ENCODE measurements around the gene PLEKHB2. TPM values are rescaled to one million over a fixed set of nuclear protein-coding genes. Genes with fewer than 3 reads are reported as not detected.
"Not testable (repeated sequence)": the region's sequence is repeated elsewhere in the genome, so short reads cannot be mapped to it uniquely, and the experiment has no call there.

The PLEKHB2 gene
- total RNA-seq, 1 experiment from 2014 or later, result 55.0 TPM

GRCh38 chr2:131067465-131068125 lies 37.5 kb upstream of the PLEKHB2 start:
- peaks cover 27% of the 10 kb centered on the region; the same call in 1 of the 2 replicates for H4K20me1 ChIP-seq (ENCODE audit: insufficient read depth, low read depth, low read length)
- no peaks in the 10 kb centered on the region for H3K9me3 ChIP-seq (ENCODE audit: low read length)
- H3K9me2 ChIP-seq (replicated peaks; ENCODE audit: insufficient read depth, low read length), result no peaks in the 10 kb centered on the region
- H3K27me3 ChIP-seq (ENCODE audit: low read length), result no peaks in the 10 kb centered on the region
- H3K79me2 ChIP-seq (ENCODE audit: low read length), result peaks cover 96% of the 10 kb centered on the region
- no peak overlapping the region for H2AFZ ChIP-seq (ENCODE audit: low read length)
- H3K4me1 ChIP-seq (ENCODE audit: low read length), result no peaks in the 10 kb centered on the region
- H3K4me2 ChIP-seq (ENCODE audit: low read depth, low read length, poor library complexity, severe bottlenecking), result no peak overlapping the region
- H3K36me3 ChIP-seq (ENCODE audit: insufficient read depth, low read length), result peaks cover 33% of the 10 kb centered on the region; the same call in 1 of the 2 replicates
- H3K27ac ChIP-seq (ENCODE audit: low read length), result no peak overlapping the region
- no peak overlapping the region for H3K4me3 ChIP-seq (ENCODE audit: low read length)
- DNase-seq, result no peak
- no peak overlapping the region for H3K9ac ChIP-seq (ENCODE audit: low read length)

DNA sequence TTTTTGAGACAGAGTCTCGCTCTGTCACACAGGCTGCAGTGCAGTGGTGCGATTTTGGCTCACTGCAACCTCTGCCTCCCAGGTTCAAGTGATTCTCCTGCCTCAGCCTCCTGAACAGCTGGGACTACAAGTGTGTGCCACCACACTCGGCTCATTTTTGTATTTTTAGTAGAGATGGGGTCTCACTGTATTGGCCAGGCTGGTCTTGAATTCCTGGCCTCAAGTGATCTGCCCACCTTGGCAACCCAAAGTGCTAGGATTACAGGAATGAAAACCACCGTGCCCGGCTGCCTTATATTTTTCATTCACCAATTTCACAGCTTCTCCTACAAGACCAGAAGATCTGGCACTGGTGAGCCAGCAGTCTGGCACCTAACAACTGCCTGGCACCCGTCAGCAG lies 37.0 kb upstream of the PLEKHB2 start:
- not testable (repeated sequence) for H3K4me1 ChIP-seq (ENCODE audit: low read length); H3K4me3 ChIP-seq (ENCODE audit: low read length); H3K9ac ChIP-seq (ENCODE audit: low read length); H3K9me3 ChIP-seq (ENCODE audit: low read length); DNase-seq; H3K4me2 ChIP-seq (ENCODE audit: low read depth, low read length, poor library complexity, severe bottlenecking); H3K27me3 ChIP-seq (ENCODE audit: low read length); H2AFZ ChIP-seq (ENCODE audit: low read length); H3K27ac ChIP-seq (ENCODE audit: low read length); H3K9me2 ChIP-seq (replicated peaks; ENCODE audit: insufficient read depth, low read length)
- Histone ChIP-seq H3K79me2 (ENCODE audit: low read length) (peaks cover 96% of the 10 kb centered on the region), H3K36me3 (ENCODE audit: insufficient read depth, low read length) (peaks cover 34% of the 10 kb centered on the region; the same call in 1 of the 2 replicates), H4K20me1 (ENCODE audit: insufficient read depth, low read depth, low read length) (peaks cover 31% of the 10 kb centered on the region; the same call in 1 of the 2 replicates)

DNA sequence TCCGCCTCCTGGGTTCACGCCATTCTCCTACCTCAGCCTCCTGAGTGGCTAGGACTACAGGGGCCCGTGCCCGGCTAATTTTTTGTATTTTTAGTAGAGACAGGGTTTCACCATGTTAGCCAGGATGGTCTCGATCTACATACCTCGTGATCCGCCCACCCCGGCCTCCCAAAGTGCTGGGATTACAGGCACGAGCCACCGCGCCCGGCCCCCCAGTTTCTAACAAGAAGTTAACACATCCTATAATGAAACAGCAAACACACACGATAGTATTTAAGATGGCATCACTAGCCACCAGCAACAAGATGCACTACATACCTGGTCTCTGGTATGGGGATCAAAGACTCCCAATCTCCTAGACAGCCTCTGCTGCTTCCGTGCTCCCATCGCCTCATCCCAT lies 29.6 kb upstream of the PLEKHB2 start:
- not testable (repeated sequence) for H3K9me2 ChIP-seq (replicated peaks; ENCODE audit: insufficient read depth, low read length)
- Histone ChIP-seq H4K20me1 (ENCODE audit: insufficient read depth, low read depth, low read length) (peaks cover 31% of the 10 kb centered on the region), H3K79me2 (ENCODE audit: low read length) (peaks cover 94% of the 10 kb centered on the region)

GRCh38 chr2:131076707-131077106 lies 28.4 kb upstream of the PLEKHB2 start:
- H3K4me3 ChIP-seq (ENCODE audit: low read length), result no peak overlapping the region
- no peaks in the 10 kb centered on the region for H3K4me1 ChIP-seq (ENCODE audit: low read length)
- H2AFZ ChIP-seq (ENCODE audit: low read length), result no peak overlapping the region
- no peaks in the 10 kb centered on the region for H3K27me3 ChIP-seq (ENCODE audit: low read length)
- H3K36me3 ChIP-seq (ENCODE audit: insufficient read depth, low read length), result peaks cover 41% of the 10 kb centered on the region; the same call in 1 of the 2 replicates
- no peak overlapping the region for H3K4me2 ChIP-seq (ENCODE audit: low read depth, low read length, poor library complexity, severe bottlenecking)
- H4K20me1 ChIP-seq (ENCODE audit: insufficient read depth, low read depth, low read length), result peaks cover 34% of the 10 kb centered on the region
- H3K9me2 ChIP-seq (replicated peaks; ENCODE audit: insufficient read depth, low read length), result no peaks in the 10 kb centered on the region
- H3K9me3 ChIP-seq (ENCODE audit: low read length), result no peaks in the 10 kb centered on the region
- no peak overlapping the region for H3K27ac ChIP-seq (ENCODE audit: low read length)
- no peak overlapping the region for H3K9ac ChIP-seq (ENCODE audit: low read length)
- peaks cover 93% of the 10 kb centered on the region for H3K79me2 ChIP-seq (ENCODE audit: low read length)
- DNase-seq, result no peak

More for the DNA sequence above, 29.6 kb upstream of the PLEKHB2 start:
- H3K9ac ChIP-seq (ENCODE audit: low read length); H3K4me2 ChIP-seq (ENCODE audit: low read depth, low read length, poor library complexity, severe bottlenecking); H3K4me3 ChIP-seq (ENCODE audit: low read length); H2AFZ ChIP-seq (ENCODE audit: low read length); H3K27me3 ChIP-seq (ENCODE audit: low read length); DNase-seq; H3K4me1 ChIP-seq (ENCODE audit: low read length); H3K9me3 ChIP-seq (ENCODE audit: low read length); H3K27ac ChIP-seq (ENCODE audit: low read length): not testable (repeated sequence)
- peaks cover 40% of the 10 kb centered on the region; the same call in 1 of the 2 replicates for H3K36me3 ChIP-seq (ENCODE audit: insufficient read depth, low read length)

DNA sequence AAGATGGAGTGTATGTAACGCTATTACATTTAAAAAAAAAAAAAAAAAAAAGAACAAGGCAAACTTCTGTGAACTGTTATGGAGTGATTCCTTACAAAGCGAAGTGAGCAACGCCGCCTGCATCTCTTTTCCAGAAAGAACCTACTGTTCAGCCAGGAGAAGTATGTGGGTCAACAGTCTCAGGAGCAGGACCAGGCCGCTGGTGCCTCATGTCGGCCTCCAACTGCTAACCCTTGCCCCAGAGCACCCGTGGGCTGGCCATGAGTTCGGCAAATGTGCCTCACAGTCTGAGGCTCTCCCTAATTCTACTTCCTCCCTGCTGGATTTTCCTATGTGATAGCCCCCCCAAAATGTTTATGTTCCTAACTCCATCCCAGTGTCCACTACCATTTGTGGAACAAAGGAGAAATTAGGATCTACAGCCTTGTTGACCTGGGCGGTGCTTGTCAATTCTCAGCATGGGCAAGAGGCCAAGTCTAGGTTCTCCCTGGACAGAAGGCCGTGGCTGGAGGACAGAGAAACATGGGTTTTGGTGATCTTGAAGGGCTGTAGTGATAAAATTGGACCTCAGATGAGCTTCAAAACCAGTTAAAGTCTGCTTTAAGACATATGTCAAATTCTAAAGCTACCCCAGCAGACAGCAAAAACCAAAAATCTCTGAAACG lies 27.8 kb upstream of the PLEKHB2 start:
- peaks cover 45% of the 10 kb centered on the region; the same call in 1 of the 2 replicates for H3K36me3 ChIP-seq (ENCODE audit: insufficient read depth, low read length)
- H4K20me1 ChIP-seq (ENCODE audit: insufficient read depth, low read depth, low read length), result peaks cover 40% of the 10 kb centered on the region
- H3K4me3 ChIP-seq (ENCODE audit: low read length), result no peak overlapping the region
- H2AFZ ChIP-seq (ENCODE audit: low read length), result no peak overlapping the region
- H3K9me3 ChIP-seq (ENCODE audit: low read length), result no peaks in the 10 kb centered on the region
- no peaks in the 10 kb centered on the region for H3K4me1 ChIP-seq (ENCODE audit: low read length)
- no peak for DNase-seq
- H3K27ac ChIP-seq (ENCODE audit: low read length), result no peak overlapping the region
- H3K27me3 ChIP-seq (ENCODE audit: low read length), result no peaks in the 10 kb centered on the region
- no peaks in the 10 kb centered on the region for H3K9me2 ChIP-seq (replicated peaks; ENCODE audit: insufficient read depth, low read length)
- H3K79me2 ChIP-seq (ENCODE audit: low read length), result peaks cover 95% of the 10 kb centered on the region
- H3K4me2 ChIP-seq (ENCODE audit: low read depth, low read length, poor library complexity, severe bottlenecking), result no peak overlapping the region
- H3K9ac ChIP-seq (ENCODE audit: low read length), result no peak overlapping the region

DNA sequence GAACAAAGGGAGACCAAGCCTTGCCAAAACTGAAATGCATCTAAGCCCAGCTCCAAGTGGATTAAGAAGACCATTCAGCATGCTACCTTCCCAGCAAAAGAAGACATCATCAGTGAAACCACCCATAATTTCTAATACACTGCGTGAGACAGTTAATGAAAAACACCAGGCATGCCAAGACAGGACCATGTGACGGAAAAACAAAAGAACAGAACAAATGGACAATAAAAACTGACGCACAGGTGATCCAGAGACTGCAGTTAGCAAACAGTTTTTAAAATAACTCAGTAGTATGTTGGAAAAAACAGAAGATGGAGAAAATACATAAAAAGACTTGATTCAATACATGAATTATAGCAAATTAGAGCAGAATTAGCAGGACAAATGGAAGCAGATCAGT lies 27.2 kb upstream of the PLEKHB2 start:
- Histone ChIP-seq H3K27ac (ENCODE audit: low read length) (no peak overlapping the region), H3K36me3 (ENCODE audit: insufficient read depth, low read length) (peaks cover 44% of the 10 kb centered on the region; the same call in 1 of the 2 replicates), H3K9me2 (replicated peaks; ENCODE audit: insufficient read depth, low read length) (no peaks in the 10 kb centered on the region), H3K27me3 (ENCODE audit: low read length) (no peaks in the 10 kb centered on the region), H3K4me3 (ENCODE audit: low read length) (no peak overlapping the region), H3K4me1 (ENCODE audit: low read length) (no peaks in the 10 kb centered on the region), H3K4me2 (ENCODE audit: low read depth, low read length, poor library complexity, severe bottlenecking) (no peak overlapping the region), H3K9ac (ENCODE audit: low read length) (no peak overlapping the region), H3K79me2 (ENCODE audit: low read length) (peaks cover 96% of the 10 kb centered on the region), H3K9me3 (ENCODE audit: low read length) (no peaks in the 10 kb centered on the region), H2AFZ (ENCODE audit: low read length) (no peak overlapping the region), H4K20me1 (ENCODE audit: insufficient read depth, low read depth, low read length) (peaks cover 40% of the 10 kb centered on the region)
- DNase-seq, result no peak

DNA sequence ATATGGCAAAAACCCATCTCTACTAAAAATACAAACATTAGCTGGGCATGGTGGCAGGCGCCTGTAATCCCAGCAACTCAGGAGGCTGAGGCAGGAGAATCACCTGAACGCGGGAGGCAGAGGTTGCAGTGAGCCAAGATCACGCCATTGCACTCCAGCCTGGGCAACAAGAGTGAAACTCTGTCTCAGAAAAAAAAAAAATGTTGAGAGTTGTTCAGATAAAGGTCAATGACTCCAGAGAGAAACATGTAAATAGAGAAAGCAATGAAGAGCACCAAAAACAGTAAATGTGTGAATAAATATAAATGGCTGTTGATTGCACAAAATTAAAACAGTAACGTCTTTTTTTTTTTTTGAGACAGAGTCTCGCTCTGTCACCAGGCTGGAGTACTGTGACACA lies 25.2 kb upstream of the PLEKHB2 start:
- not testable (repeated sequence) for H3K9me3 ChIP-seq (ENCODE audit: low read length); DNase-seq; H3K4me2 ChIP-seq (ENCODE audit: low read depth, low read length, poor library complexity, severe bottlenecking); H3K4me1 ChIP-seq (ENCODE audit: low read length); H3K4me3 ChIP-seq (ENCODE audit: low read length); H3K27me3 ChIP-seq (ENCODE audit: low read length); H3K9me2 ChIP-seq (replicated peaks; ENCODE audit: insufficient read depth, low read length); H3K9ac ChIP-seq (ENCODE audit: low read length); H2AFZ ChIP-seq (ENCODE audit: low read length); H3K27ac ChIP-seq (ENCODE audit: low read length)
- peaks cover 93% of the 10 kb centered on the region for H3K79me2 ChIP-seq (ENCODE audit: low read length)
- H4K20me1 ChIP-seq (ENCODE audit: insufficient read depth, low read depth, low read length), result peaks cover 45% of the 10 kb centered on the region
- H3K36me3 ChIP-seq (ENCODE audit: insufficient read depth, low read length), result peaks cover 45% of the 10 kb centered on the region; the same call in 1 of the 2 replicates

GRCh38 chr2:131081190-131081589 lies 23.9 kb upstream of the PLEKHB2 start:
- Histone ChIP-seq H3K36me3 (ENCODE audit: insufficient read depth, low read length) (peaks cover 58% of the 10 kb centered on the region), H3K4me3 (ENCODE audit: low read length) (no peak overlapping the region), H3K27ac (ENCODE audit: low read length) (no peak overlapping the region), H3K4me2 (ENCODE audit: low read depth, low read length, poor library complexity, severe bottlenecking) (no peak overlapping the region), H2AFZ (ENCODE audit: low read length) (no peak overlapping the region), H3K9me2 (replicated peaks; ENCODE audit: insufficient read depth, low read length) (no peaks in the 10 kb centered on the region), H3K9me3 (ENCODE audit: low read length) (no peaks in the 10 kb centered on the region), H3K79me2 (ENCODE audit: low read length) (peaks cover 93% of the 10 kb centered on the region), H3K9ac (ENCODE audit: low read length) (no peak overlapping the region), H3K4me1 (ENCODE audit: low read length) (no peaks in the 10 kb centered on the region), H3K27me3 (ENCODE audit: low read length) (no peaks in the 10 kb centered on the region), H4K20me1 (ENCODE audit: insufficient read depth, low read depth, low read length) (peaks cover 53% of the 10 kb centered on the region)
- no peak for DNase-seq

Data from Karpas-422 (cell line).